ENCODE measurements around the gene CCNT1.
A peak's percentile ranks its signal among the peaks of the same experiment; 100 is the strongest.
"Not testable (repeated sequence)": the region's sequence is repeated elsewhere in the genome, so short reads cannot be mapped to it uniquely, and the experiment has no call there.

Gene CCNT1

GRCh38 chr12:48690990-48691389 lies 25.5 kb downstream of the CCNT1 start:
- no peak for DNase-seq

GRCh38 chr12:48690436-48690835 lies 26.1 kb downstream of the CCNT1 start:
- DNase-seq: no peak

GRCh38 chr12:48688836-48689235 lies 27.7 kb downstream of the CCNT1 start:
- no peak for DNase-seq

GRCh38 chr12:48687592-48687991 lies 28.9 kb downstream of the CCNT1 start:
- DNase-seq: no peak

- DNase-seq: no peak
Measured at GRCh38 chr12:48686615-48687334, 29.7 kb downstream of the CCNT1 start.

GRCh38 chr12:48686037-48686595 lies 30.4 kb downstream of the CCNT1 start:
- no peak for DNase-seq

DNA sequence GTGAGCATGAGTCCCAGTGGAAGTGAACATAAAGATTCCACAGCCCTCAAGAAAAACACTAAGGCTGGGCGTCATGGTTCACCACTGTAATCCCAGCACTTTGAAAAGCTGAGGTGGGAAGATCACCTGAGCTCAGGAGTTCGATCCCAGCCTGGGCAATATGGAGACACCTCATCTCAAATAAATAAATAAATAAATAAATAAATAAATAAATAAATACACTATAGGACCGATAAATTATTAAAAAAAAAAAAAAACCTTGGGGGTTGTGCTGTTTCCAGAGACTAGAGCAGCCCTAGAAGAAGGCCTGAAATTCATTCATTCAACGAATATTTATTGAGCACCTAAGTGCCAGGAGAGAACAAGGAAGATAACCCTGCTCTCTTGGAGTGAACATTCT lies 33.0 kb downstream of the CCNT1 start:
- DNase-seq: no peak

DNA sequence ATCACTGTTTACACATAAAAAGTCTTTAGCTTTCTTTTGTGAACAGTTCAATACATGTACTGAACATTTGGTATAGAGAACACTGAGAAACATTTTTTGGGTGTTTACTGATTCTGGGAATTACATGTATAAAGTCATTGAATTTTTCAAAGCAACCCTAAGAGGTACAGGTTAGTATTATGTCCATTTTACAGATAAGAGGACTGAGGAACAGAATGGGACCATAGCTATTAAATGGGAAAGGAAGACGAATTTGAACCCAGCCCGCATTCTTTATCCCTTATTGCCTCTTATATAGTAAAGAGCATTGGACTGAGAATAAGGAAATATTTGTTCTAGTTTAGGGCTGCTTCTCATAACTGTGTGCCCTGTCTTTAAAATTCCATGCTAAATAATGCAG lies 33.6 kb downstream of the CCNT1 start:
- no peak for DNase-seq

GRCh38 chr12:48682533-48682905 lies 34.0 kb downstream of the CCNT1 start:
- DNase-seq: not testable (repeated sequence)

DNA sequence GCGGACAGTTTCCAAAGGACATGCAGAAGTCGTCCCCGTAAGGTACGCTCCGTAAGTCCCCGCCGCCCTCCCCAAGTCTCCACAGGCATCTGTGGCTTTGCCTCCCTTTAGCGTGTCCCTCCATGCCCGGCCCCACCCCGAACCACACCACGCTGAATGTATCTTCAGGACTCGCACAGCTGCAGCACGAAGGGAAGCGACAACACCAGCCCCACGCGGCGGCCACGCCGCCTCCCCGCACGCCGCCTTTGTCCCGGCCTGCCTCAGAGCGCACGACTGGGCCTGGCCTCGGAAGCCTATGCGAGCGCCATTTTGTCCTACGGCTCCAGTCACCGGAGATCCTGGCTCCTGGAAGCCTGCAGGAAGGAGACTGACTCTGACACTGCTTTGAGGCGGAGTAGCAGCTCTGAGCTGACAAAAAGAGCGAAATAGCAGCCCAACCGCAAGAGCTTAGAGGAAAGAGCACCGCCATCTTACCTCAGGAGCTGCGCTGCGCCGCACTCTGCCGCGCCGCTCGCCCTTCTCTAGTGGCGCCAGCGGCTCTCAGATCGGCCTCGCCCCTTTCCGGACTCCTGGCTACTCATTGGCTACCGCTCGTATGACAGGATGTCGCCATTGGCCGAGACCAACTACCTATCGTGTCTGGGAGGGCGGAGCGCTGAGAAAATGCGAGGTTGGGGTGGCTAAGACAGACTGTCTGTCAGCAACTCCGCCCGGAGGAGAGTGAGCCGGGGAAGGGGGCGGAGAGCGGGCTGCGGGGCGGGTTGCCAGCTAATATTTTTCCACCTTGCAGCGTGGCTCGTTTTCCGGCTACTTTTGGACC lies 34.6 kb downstream of the CCNT1 start, which contains the start of gene KANSL2:
Gene KANSL2 (minus strand): TSS at position 529 of the 823 bp plus-strand sequence. CDS start 606 bp downstream, outside the sequence.
- DNase-seq: peak; percentile 96 to 97

GRCh38 chr12:48681399-48681709 lies 35.2 kb downstream of the CCNT1 start:
- no peak for DNase-seq

- no peak for DNase-seq
Measured at GRCh38 chr12:48680861-48681260, 35.6 kb downstream of the CCNT1 start.

DNA sequence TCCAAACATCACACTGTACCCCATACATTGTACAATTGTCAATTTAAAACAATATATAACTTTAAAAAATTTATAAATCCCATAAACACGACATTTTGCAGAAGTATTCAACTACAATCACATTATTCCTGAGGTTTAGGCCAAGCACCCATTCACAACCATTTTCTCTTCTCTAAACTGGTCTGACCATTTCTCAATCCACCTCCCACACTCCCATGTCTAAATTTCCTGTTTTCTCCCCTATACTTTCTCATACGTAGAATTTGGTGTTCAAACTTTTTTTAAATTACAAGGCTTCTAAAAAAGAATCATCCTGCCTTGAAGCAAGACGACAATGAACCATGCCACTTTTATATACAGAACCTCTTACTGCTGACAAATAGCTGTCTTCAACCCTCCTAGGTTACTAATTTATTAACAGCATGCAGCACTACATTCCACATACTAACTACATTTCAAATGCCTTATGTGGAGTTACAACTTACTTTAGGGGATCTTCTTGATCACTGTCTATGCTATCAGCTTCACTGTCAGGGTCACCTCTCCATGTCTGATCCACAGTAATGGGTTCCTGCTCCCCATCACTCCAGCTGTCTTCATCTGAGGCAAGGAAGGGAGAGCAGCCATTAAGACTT lies 37.8 kb downstream of the CCNT1 start:
- DNase-seq: no peak

DNA sequence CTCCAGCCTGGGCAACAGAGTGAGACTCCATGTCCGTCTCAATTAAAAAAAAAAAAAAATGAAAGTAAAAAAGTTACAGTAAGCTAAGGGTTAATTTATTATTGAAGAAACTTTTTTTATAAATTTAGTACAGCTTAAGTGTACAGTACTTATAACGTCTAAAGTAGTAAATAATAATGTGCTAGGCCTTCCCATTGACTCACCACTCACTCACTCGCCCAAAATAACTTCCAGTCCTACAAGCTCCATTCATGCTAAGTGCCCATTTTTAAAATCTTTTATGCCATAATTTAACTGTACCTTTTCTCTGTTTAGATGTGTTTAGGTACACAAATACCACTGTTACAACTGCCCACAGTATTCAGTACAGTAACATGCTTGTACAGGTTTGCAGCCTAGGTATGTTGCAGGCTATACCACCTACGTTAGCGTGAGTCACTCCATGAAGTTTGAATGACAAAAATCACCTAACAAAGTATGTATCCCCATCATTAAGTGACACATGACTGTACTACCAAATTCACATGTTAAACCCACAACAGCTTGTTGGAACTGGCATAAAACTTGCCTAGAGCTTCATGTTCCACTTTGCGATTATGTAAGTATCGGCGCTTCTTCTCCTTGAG lies 45.2 kb downstream of the CCNT1 start:
- DNase-seq: no peak

GRCh38 chr12:48668996-48669395 lies 47.5 kb downstream of the CCNT1 start:
- DNase-seq: no peak

DNA sequence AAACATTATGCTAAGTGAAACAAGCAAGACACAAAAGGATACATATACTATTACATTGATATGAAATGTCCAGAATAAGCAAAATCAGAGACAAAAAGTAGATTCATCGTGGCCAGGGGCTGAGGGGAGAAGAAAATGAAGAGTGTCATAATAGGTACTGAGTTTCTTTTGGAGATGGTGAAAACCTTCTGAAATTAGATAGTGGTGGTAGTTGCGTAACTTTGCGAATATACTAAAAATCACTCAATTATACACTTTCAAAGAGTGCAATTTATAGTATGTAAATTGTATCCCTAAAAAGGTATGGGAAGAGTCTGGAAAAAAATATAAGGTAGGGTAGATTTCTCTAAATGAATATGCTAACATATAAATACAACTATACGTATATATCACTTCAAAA lies 56.6 kb downstream of the CCNT1 start:
- no peak for DNase-seq

DNA sequence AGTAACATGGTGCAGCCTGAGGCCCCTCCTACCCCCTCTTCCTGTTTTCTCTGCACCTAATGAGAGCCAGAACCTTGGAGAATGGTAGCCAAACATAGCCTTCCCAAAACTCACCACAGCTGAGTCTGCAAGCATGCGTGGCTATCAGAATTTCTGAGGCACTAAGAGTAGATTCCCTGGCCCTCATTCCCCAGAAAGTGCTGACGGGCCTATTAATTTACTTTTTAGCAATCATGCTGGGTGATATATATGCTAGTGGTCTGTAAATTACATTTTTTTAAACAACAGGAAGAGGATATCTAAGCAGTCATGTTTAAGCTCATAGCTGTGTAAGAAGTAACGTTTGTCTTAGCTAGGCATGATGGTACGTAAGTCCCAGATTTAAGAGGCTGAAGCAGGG lies 64.8 kb downstream of the CCNT1 start:
- DNase-seq: no peak

GRCh38 chr12:48645354-48645753 lies 71.2 kb downstream of the CCNT1 start:
- DNase-seq: not testable (repeated sequence)

DNA sequence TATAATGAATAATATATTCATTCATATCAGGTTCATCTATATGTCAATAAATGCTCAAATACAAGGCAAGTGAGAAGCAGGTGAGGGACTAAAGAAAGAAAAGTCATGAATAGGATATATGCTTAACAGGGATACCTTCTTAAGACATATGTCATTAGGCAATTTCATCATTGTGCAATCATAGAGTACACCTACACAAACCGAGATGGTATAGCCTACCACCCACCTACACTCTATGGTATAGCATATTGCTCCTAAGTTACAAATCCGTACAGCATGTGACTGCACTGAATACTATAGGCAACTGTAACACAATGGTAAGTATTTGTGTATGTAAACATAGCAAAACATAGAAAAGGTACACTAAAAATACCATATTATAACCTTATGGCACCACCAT lies 73.5 kb downstream of the CCNT1 start:
- no peak for DNase-seq

DNA sequence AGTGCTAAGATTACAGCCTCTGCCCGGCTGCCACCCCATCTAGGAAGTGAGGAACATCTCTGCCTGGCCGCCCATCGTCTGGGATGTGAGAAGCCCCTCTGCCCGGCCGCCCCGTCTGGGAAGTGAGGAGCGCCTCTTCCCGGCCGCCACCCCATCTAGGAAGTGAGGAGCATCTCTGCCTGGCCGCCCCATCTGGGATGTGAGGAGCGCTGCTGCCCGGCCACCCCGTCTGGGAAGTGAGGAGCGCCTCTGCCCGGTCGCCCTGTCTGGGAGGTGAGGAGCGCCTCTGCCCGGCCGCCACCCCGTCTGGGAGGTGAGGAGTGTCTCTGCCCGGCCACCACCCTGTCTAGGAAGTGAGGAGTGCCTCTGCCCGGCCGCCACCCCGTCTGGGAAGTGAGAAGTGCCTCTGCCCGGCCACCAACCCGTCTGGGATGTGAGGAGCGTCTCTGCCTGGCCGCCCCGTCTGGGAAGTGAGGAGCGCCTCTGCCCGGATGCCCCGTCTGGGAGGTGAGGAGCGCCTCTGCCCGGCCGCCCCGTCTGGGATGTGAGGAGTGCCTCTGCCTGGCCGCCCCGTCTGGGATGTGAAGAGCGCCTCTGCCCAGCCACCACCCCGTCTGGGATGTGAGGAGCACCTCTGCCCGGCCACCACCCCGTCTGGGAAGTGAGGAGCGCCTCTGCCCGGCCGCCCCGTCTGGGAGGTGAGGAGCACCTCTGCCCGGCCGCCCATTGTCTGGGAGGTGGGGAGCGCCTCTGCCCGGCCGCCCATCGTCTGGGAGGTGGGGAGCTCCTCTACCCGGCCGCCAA lies 74.6 kb downstream of the CCNT1 start:
- DNase-seq: not testable (repeated sequence)

DNA sequence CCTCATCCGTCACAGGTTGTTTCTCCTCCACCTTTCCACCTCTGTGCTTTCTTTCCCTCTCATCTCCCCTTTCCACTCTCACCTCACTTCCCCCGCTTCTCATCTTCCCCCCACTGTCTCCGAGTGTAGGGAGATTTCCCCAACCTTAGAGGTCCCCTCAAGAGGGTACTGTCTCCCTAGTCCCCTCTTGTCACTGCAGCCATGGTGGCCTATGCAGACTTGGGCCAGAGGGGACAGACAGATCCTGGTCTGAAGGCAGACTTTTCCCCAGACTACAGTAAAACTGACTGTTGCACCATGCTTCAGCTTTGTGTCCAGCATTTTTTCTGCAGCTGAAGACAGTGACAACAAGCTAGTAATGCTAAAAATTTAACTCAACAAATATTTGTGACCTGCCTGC lies 75.7 kb downstream of the CCNT1 start:
- no peak for DNase-seq

- no peak for DNase-seq
Measured at GRCh38 chr12:48640428-48640827, 76.1 kb downstream of the CCNT1 start.

Measured in CD4-positive, alpha-beta T cell treated with Interleukin-4 for 1 hour (primary cell).